ENCODE data around the gene NKAIN2.
A peak's percentile ranks its signal among the peaks of the same experiment; 100 is the strongest.

DNA sequence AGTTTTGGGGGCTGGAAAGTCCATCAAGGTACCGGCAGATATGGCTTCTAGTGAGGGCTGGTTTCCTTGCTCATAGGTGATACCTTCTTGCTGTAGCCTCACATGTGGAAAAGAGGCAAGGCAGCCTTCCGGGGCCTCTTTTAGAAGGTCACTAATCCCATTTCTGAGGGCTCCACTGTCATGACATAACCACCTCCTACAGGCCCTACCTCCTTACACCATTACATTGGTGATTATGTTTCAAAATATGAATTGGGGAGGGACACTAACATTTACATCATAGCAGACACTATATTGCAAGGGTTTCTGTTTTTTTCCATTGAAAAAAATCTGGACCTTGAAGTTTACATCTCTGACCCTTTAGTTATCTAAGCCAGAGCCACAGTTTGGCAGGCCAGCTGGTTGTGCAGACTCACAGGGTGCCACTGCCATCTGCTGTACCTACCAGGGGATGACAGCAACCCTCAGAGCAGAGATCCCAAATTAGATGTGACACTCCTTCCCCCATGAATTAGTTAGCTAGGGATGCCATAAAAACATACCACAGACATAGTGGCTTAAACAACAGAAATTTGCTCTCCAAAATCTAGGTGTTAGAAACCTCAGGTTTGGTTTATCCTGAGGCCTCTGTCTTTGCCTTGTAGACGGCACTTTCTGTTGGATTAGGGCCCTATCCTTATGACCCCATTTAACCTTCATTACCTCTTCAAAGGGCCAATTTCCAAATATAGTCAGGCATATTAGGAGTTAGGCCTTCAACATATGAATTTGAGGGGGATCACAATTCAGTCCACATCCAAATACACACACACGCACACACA lies 992.2 kb downstream of the NKAIN2 start:
- TF ChIP-seq, protein P1, sequence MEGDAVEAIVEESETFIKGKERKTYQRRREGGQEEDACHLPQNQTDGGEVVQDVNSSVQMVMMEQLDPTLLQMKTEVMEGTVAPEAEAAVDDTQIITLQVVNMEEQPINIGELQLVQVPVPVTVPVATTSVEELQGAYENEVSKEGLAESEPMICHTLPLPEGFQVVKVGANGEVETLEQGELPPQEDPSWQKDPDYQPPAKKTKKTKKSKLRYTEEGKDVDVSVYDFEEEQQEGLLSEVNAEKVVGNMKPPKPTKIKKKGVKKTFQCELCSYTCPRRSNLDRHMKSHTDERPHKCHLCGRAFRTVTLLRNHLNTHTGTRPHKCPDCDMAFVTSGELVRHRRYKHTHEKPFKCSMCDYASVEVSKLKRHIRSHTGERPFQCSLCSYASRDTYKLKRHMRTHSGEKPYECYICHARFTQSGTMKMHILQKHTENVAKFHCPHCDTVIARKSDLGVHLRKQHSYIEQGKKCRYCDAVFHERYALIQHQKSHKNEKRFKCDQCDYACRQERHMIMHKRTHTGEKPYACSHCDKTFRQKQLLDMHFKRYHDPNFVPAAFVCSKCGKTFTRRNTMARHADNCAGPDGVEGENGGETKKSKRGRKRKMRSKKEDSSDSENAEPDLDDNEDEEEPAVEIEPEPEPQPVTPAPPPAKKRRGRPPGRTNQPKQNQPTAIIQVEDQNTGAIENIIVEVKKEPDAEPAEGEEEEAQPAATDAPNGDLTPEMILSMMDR (IDR thresholded peaks at IDR 0.05) = peak in 3 of 4 experiments; percentile 19 to 53 (median 29)
- TF ChIP-seq POLR2AphosphoS5 (IDR thresholded peaks at IDR 0.05) = no peak
